22Rv1 (cell line): Measurements from ENCODE around the gene RNF8.

Source experiments
- ZFX ChIP-seq: fragments of 450-650 bp; IDR thresholded peaks from 2 replicates; pipeline ENCODE4 v1.6.1; 2017; ENCODE audit warnings: antibody characterized with exemption, borderline replicate concordance
- TF ChIP-seq, protein P1 (sequence below): fragments of 450-650 bp; IDR thresholded peaks from 2 replicates; pipeline ENCODE4 v1.5.1; 2017; ENCODE audit warnings: mild to moderate bottlenecking

DNA sequence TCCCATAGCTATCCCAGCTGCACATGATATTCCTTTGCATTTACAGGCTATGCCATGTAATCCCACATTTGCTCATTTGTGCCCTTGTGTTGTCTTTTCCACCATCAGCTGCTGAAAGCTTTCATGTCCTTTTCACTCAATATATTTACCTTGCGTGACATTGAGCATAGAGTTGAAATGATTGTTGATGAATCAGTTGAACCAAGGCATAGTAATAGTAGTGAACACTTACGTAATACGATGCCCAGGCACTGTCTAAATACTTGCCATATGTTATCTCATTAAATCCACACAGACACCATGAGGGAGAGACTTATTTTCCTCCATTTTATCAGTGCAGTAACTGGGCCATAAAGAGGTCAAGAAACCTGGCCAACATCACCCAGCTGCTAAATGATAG, 13.1 kb downstream of the RNF8 start:
- TF ChIP-seq, protein P1, sequence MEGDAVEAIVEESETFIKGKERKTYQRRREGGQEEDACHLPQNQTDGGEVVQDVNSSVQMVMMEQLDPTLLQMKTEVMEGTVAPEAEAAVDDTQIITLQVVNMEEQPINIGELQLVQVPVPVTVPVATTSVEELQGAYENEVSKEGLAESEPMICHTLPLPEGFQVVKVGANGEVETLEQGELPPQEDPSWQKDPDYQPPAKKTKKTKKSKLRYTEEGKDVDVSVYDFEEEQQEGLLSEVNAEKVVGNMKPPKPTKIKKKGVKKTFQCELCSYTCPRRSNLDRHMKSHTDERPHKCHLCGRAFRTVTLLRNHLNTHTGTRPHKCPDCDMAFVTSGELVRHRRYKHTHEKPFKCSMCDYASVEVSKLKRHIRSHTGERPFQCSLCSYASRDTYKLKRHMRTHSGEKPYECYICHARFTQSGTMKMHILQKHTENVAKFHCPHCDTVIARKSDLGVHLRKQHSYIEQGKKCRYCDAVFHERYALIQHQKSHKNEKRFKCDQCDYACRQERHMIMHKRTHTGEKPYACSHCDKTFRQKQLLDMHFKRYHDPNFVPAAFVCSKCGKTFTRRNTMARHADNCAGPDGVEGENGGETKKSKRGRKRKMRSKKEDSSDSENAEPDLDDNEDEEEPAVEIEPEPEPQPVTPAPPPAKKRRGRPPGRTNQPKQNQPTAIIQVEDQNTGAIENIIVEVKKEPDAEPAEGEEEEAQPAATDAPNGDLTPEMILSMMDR: no peak
- no peak for TF ChIP-seq ZFX
